Astrocyte (in vitro differentiated cells and primary cell): ENCODE measurements around the gene C3orf33.

Source experiments
- EZH2 ChIP-seq: IDR thresholded peaks from 2 replicates; pipeline ENCODE4 v1.6.1; 2012; ENCODE audit warnings: mild to moderate bottlenecking, low read length, inconsistent platforms; ENCODE audit not compliant: insufficient read depth
- TF ChIP-seq, protein P1 (sequence below): IDR thresholded peaks from 2 replicates; pipeline ENCODE4 v1.5.1; 2011; ENCODE audit warnings: low read depth, mild to moderate bottlenecking, inconsistent platforms, low read length, moderate library complexity; ENCODE audit not compliant: insufficient read depth

DNA sequence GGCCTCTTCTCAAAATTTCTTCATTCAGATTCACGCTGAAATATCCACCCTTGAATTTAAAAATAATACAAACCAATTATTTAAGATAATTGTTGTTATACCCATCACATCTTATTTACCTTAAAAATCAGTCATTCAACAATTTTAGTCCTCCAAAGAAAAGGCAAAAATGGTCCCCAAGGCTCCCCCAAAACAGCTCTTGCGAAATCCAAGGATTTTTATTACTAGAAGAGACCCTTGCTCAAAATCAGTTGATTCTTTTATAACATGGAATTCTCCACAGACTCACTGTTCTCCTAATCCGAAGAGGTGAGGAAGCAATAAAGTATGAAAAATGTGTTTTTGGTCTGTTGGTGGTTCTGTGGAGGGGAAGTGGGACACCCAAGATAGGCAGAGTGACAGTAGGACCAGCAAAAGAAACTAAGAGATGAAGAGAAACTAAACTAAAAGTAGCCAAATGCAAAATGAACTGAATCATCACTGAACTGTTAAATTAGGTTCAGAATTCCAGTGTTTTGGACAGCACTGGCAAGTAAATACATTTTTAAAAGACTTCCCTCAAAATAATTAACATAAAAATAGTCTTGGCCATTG is 42.1 kb downstream of the C3orf33 start:
- TF ChIP-seq, protein P1, sequence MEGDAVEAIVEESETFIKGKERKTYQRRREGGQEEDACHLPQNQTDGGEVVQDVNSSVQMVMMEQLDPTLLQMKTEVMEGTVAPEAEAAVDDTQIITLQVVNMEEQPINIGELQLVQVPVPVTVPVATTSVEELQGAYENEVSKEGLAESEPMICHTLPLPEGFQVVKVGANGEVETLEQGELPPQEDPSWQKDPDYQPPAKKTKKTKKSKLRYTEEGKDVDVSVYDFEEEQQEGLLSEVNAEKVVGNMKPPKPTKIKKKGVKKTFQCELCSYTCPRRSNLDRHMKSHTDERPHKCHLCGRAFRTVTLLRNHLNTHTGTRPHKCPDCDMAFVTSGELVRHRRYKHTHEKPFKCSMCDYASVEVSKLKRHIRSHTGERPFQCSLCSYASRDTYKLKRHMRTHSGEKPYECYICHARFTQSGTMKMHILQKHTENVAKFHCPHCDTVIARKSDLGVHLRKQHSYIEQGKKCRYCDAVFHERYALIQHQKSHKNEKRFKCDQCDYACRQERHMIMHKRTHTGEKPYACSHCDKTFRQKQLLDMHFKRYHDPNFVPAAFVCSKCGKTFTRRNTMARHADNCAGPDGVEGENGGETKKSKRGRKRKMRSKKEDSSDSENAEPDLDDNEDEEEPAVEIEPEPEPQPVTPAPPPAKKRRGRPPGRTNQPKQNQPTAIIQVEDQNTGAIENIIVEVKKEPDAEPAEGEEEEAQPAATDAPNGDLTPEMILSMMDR: no peak
- no peak for TF ChIP-seq EZH2
